ENCODE results near the gene KCNK10. TPM values are rescaled to one million over a fixed set of nuclear protein-coding genes. Genes with fewer than 3 reads are reported as not detected.

The KCNK10 gene
- total RNA-seq, 1 experiment from 2014 or later: not detected

- DNase-seq (ENCODE audit: low spot score): no peak
Measured at GRCh38 chr14:88321692-88322503, 1.2 kb downstream of the KCNK10 start.

- no peak for DNase-seq (ENCODE audit: low spot score)
Measured at GRCh38 chr14:88318406-88318805, 4.7 kb downstream of the KCNK10 start.

DNA sequence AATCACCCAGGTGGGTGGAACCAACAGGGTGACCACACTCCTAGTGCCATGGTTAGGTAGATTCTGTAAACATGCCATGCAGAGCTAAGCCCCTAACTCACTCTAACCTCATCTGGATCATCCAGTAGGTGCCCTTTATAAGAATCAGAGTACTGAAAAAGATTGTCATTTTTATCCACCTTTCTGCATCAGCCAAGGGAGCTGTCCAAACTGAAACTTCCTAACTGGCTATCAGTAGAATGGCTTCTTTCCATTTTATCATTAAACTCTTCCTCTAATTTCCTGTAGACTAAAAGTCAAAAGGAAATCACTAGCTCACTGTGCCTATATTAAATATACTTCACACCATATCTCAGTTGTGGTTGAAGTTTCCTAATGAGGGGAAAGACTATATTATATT lies 6.5 kb downstream of the KCNK10 start:
- no peak for DNase-seq (ENCODE audit: low spot score)

GRCh38 chr14:88312257-88312656 lies 10.8 kb downstream of the KCNK10 start:
- DNase-seq (ENCODE audit: low spot score): no peak

GRCh38 chr14:88311780-88312179 lies 11.3 kb downstream of the KCNK10 start:
- DNase-seq (ENCODE audit: low spot score): no peak

- no peak for DNase-seq (ENCODE audit: low spot score)
Measured at GRCh38 chr14:88310449-88310848, 12.6 kb downstream of the KCNK10 start.

GRCh38 chr14:88310021-88310420 lies 13.0 kb downstream of the KCNK10 start:
- no peak for DNase-seq (ENCODE audit: low spot score)

- no peak for DNase-seq (ENCODE audit: low spot score)
Measured at GRCh38 chr14:88305528-88306322, 17.3 kb downstream of the KCNK10 start.

DNA sequence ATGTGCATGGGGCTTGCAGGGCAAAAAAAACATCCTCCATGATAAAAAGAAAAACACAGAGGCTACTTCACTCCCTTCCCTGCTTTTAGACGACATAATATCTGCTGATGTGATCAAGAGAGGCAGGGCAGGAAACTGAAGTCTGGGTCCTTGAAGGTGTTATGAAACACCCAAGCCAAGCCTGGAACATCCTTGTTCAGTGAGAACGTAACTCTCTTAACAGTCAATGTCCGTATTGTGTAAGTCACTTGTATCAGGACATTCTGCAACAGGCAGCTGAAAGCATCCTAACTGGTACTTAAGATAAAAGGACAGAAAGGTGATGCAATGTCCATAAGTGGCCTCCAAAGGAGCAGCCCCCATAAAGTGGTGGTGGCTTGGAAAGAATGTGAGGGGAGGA lies 20.0 kb downstream of the KCNK10 start:
- DNase-seq (ENCODE audit: low spot score): no peak

DNA sequence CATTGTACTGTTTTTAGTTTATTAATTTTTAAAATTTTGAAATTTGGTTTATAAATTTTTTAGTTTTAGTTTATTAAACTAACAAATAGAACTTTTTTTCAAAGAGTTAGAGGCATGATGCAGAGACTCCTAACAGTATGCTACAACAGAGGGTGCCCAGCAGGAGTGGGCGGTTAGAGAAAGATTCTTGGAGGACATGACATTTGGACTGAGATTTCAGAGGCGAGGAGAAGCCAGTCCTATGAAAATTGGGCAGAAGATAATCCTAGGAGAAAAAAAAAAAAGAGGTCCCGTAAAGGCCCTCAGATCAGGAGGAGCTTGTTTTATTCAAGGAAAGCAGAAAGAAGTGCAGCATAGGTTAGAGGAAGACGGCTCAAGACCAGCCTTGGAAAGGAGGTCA lies 21.7 kb downstream of the KCNK10 start:
- no peak for DNase-seq (ENCODE audit: low spot score)

DNA sequence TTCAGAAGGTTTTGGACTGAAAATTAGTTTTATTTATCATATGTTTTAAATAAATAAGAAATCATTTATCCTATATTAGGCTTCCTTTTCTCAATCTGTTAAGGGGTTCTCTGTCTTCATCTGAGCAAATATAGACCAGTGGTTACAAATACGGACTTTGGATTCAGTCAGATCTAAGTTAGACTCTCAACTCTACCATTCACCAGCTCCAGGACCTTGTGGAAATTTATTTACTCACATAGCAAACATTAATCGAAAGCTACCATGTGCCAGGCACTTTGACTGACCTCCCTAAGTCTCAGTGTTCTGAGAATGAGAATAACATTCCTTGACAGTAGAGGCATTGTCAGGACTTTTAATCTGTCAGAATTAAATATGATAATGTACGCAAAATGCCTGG lies 22.3 kb downstream of the KCNK10 start:
- no peak for DNase-seq (ENCODE audit: low spot score)

- no peak for DNase-seq (ENCODE audit: low spot score)
Measured at GRCh38 chr14:88299865-88300530, 23.1 kb downstream of the KCNK10 start.

DNA sequence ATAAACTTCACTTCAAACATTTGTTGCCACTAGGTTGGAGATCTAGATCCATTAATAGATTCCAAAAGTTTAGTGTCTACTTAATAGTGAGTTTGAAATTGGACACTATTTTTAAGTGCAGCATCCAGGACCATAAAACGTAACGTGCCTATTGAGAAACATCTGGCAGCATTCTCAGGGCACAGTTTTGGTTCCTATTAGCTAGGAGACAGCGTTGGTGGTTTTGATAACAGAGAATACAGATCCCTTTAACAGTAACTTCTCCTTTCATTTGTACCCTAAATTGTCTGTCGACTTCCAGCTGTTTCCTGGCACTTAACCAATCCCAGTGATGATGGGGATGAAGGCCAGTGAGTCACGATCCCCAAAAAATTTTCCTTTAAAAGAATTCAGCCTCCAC lies 25.8 kb downstream of the KCNK10 start:
- no peak for DNase-seq (ENCODE audit: low spot score)

DNA sequence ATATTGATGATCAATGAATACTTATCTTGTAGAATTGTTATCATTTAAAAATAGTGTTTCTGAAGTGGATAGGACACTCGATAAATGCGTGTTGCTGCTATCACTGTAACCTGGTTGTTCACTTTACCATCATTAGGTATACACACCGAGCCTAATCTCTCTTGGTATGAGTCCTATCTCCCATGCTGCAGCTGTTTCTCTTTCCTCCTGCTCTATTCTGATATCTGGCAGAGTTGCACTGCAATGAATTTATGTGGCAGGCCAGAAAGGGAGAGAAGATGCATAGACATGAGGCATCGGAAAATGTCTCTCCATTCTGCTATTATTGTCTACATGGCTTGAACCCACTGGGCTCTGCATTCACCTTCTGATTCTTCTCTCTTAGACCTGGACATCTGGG lies 26.7 kb downstream of the KCNK10 start:
- no peak for DNase-seq (ENCODE audit: low spot score)

DNA sequence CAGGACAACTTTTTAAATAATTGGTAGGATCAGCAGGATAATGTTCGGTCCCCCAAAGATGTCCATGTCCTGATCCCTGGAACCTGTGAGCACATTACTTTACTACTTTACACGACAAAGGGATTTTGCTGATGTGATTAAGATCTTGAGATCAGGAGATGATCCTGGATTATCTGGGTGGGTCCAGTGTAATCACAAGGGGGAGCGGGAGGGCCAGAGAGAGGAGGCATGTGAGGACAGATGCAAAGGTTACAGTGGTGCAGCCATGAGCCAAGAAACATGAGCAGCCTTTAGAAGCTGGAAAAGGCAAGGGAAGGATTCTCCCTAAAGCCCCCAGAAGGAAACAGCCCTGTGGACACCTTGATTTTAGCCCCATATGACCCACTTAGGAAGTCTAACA lies 33.1 kb downstream of the KCNK10 start:
- no peak for DNase-seq (ENCODE audit: low spot score)

DNA sequence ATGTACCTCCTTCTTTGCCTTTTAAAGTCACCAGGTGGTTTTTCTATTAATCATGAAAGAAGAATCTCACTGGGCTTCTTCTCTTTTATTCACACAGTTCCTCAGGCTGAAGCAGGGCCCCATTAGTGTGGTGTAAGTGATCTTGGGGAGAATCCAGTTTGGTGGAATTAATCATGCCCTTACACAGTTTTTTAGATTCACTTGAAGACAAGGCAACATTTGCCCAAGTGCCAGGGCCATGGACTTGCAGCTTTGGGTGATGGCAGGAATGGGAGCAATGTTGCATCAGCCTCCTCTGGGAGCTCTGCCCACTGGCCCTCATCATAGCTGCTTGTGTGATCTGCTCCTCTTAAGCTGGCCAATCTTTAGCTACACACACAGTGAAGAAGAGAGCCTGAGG lies 33.8 kb downstream of the KCNK10 start:
- DNase-seq (ENCODE audit: low spot score): no peak

GRCh38 chr14:88286309-88286708 lies 36.8 kb downstream of the KCNK10 start:
- no peak for DNase-seq (ENCODE audit: low spot score)

- no peak for DNase-seq (ENCODE audit: low spot score)
Measured at GRCh38 chr14:88281447-88281846, 41.6 kb downstream of the KCNK10 start.

- no peak for DNase-seq (ENCODE audit: low spot score)
Measured at GRCh38 chr14:88276923-88277596, 46.0 kb downstream of the KCNK10 start.

- DNase-seq (ENCODE audit: low spot score): no peak
Measured at GRCh38 chr14:88272390-88273269, 50.4 kb downstream of the KCNK10 start.

GRCh38 chr14:88271205-88271604 lies 51.9 kb downstream of the KCNK10 start:
- DNase-seq (ENCODE audit: low spot score): no peak
